A549 (cell line): ENCODE measurements around the gene EDN1. TPM values are rescaled to one million over a fixed set of nuclear protein-coding genes. Genes with fewer than 3 reads are reported as not detected.

Source experiments
- ATAC-seq, 2 experiments: fragments of 200-7000 bp in 1 of 2; fragments of >200 bp in 1 of 2; cut with Nextera tagmentation in 1 of 2; cut with Tn5 transposase in 1 of 2; 3 replicates each; pipeline versions ENCODE4 v1.8.0 to v1.9.1; 2018 to 2020; ENCODE audit warnings: mild to moderate bottlenecking in 1 of 2, moderate library complexity in 1 of 2
- CTCF ChIA-PET: fragments of 300-600 bp; sonication (Branson Sonifier 250); formaldehyde crosslinking; extraction: SDS; loops from one replicate; lab custom pipeline; 2021; ENCODE audit warnings: antibody characterized with exemption, inconsistent platforms; lab: Yijun Ruan, JAX
- POLR2A ChIA-PET: fragments of 350-600 bp; formaldehyde crosslinking; extraction: SDS; loops from one replicate; lab custom pipeline; 2021; ENCODE audit warnings: antibody characterized with exemption, inconsistent platforms; lab: Yijun Ruan, JAX
- DNase-seq, 2 experiments: peaks; one replicate each; pipeline versions ENCODE4 v3.0.0 to v3.0.0-alpha.2; 2011 to 2016; ENCODE audit warnings: low read depth in 1 of 2, low spot score in 1 of 2
- FAIRE-seq: peaks from 2 replicates; lab custom pipeline; 2011; peaks lifted over from hg19 to GRCh38; lab: Jason Lieb, UNC
- H3K27ac ChIP-seq, 2 experiments: fragments of >200 bp; sonication (Bioruptor Twin); formaldehyde crosslinking; 3 replicates each; pipeline ENCODE4 v1.5.1; 2016 to 2017
- H3K4me1 ChIP-seq: fragments of >200 bp; sonication (Bioruptor Twin); formaldehyde crosslinking; 3 replicates; pipeline ENCODE4 v1.6.1; 2016
- H3K4me2 ChIP-seq: fragments of >200 bp; sonication (Bioruptor Twin); formaldehyde crosslinking; 3 replicates; pipeline ENCODE4 v1.6.1; 2016
- H3K4me3 ChIP-seq: fragments of >200 bp; sonication (Bioruptor Twin); formaldehyde crosslinking; 3 replicates; pipeline ENCODE4 v1.5.1; 2016
- H3K9me3 ChIP-seq: fragments of >200 bp; sonication (Bioruptor Twin); formaldehyde crosslinking; 3 replicates; pipeline ENCODE4 v1.6.1; 2016
- BHLHE40 ChIP-seq: IDR thresholded peaks from 2 replicates; pipeline ENCODE4 v1.6.1; 2012; ENCODE audit warnings: low read depth, low read length, inconsistent platforms
- CHD4 ChIP-seq: fragments of 200-600 bp; sonication (generic); IDR thresholded peaks from 2 replicates; pipeline ENCODE4 v1.6.1; 2016; ENCODE audit warnings: antibody characterized with exemption, mild to moderate bottlenecking, borderline replicate concordance
- EHF ChIP-seq: fragments of 250-450 bp; sonication (Bioruptor Pico); IDR thresholded peaks from 2 replicates; pipeline ENCODE4 v1.5.0; 2020; ENCODE audit warnings: mild to moderate bottlenecking
- EP300 ChIP-seq, 2 experiments: fragments of >200 bp; sonication (Bioruptor Twin); formaldehyde crosslinking; IDR thresholded peaks; 2 replicates in 1 of 2; 3 replicates in 1 of 2; pipeline ENCODE4 v1.6.1; 2016 to 2017
- ESRRA ChIP-seq: fragments of 150-350 bp; IDR thresholded peaks from 2 replicates; pipeline ENCODE4 v1.6.1; 2014; ENCODE audit warnings: mild to moderate bottlenecking, low read length, borderline replicate concordance
- HOXA7 ChIP-seq: fragments of 250-450 bp; sonication (Bioruptor Pico); IDR thresholded peaks from 2 replicates; pipeline ENCODE4 v1.5.0; 2020; ENCODE audit warnings: mild to moderate bottlenecking, moderate library complexity
- HOXB13 ChIP-seq: fragments of 250-450 bp; sonication (Bioruptor Pico); IDR thresholded peaks from 2 replicates; pipeline ENCODE4 v1.5.0; 2020; ENCODE audit warnings: low read depth, mild to moderate bottlenecking, moderate library complexity
- HOXB5 ChIP-seq: fragments of 250-450 bp; sonication (Bioruptor Pico); IDR thresholded peaks from 2 replicates; pipeline ENCODE4 v1.5.0; 2020; ENCODE audit warnings: mild to moderate bottlenecking, moderate library complexity
- JUNB ChIP-seq: fragments of >200 bp; sonication (Bioruptor Twin); formaldehyde crosslinking; IDR thresholded peaks from 2 replicates; pipeline ENCODE4 v1.6.1; 2016
- MAZ ChIP-seq: fragments of 150-350 bp; IDR thresholded peaks from 2 replicates; pipeline ENCODE4 v1.6.1; 2014; ENCODE audit warnings: antibody characterized with exemption, low read depth, low read length, borderline replicate concordance
- MYC ChIP-seq: IDR thresholded peaks from 2 replicates; pipeline ENCODE4 v1.6.1; 2012; ENCODE audit warnings: mild to moderate bottlenecking, inconsistent platforms, low read length, improper control_type of control experiment, borderline replicate concordance
- NFE2L2 ChIP-seq: fragments of 150-350 bp; conservative IDR thresholded peaks from 2 replicates; pipeline ENCODE4 v1.6.1; 2014; ENCODE audit warnings: low read length
- NPAS2 ChIP-seq: fragments of 250-450 bp; sonication (Bioruptor Pico); IDR thresholded peaks from 2 replicates; pipeline ENCODE4 v1.8.0; 2022; ENCODE audit warnings: mild to moderate bottlenecking, moderate library complexity, borderline replicate concordance
- NR3C1 ChIP-seq: fragments of >200 bp; sonication (Bioruptor Twin); formaldehyde crosslinking; IDR thresholded peaks from 3 replicates; pipeline ENCODE4 v1.6.1; 2017
- SMC3 ChIP-seq: fragments of >200 bp; sonication (Bioruptor Twin); formaldehyde crosslinking; IDR thresholded peaks from 3 replicates; pipeline ENCODE4 v1.6.1; 2018; ENCODE audit warnings: inconsistent platforms
- TFCP2L1 ChIP-seq: fragments of 250-450 bp; sonication (Bioruptor Pico); IDR thresholded peaks from 2 replicates; pipeline ENCODE4 v1.5.0; 2021; ENCODE audit warnings: mild to moderate bottlenecking
- TP53 ChIP-seq: fragments of 250-450 bp; sonication (Bioruptor Pico); IDR thresholded peaks from 2 replicates; pipeline ENCODE4 v1.5.0; 2021; ENCODE audit warnings: mild to moderate bottlenecking, moderate library complexity
- ZFP36 ChIP-seq: fragments of 450-650 bp; IDR thresholded peaks from 2 replicates; pipeline ENCODE4 v1.6.1; 2014; ENCODE audit warnings: borderline replicate concordance; ENCODE audit not compliant: partially characterized antibody
- ZNF302 ChIP-seq: fragments of 250-450 bp; sonication (Bioruptor Pico); IDR thresholded peaks from 2 replicates; pipeline ENCODE4 v1.9.0; 2021; ENCODE audit warnings: inconsistent platforms, mild to moderate bottlenecking, moderate library complexity
- WGBS: methylation state at CpG from one replicate; pipeline ENCODE4 v1.1.6; 2017; ENCODE audit errors: missing lambda C conversion rate; 5-methylcytosine and 5-hydroxymethylcytosine counted together
- polyA plus RNA-seq, 4 experiments: library from polyadenylated mRNA; depleted of rRNA in 3 of 4; stranded (reverse); fragments of >200 nt; fragmentation: RNase III in 1 of 4; extraction: RNeasy Plus Mini Kit Qiagen cat#74134 plus additional on column Dnase treatment in 1 of 4; gene quantifications; 2 replicates in 3 of 4; 3 replicates in 1 of 4; pipeline ENCODE4 v1.2.3, GENCODE V29; 2011 to 2017
- TF ChIP-seq, protein P1 (sequence below): fragments of 450-650 bp; IDR thresholded peaks from 2 replicates; pipeline ENCODE4 v1.6.1; 2014; ENCODE audit warnings: antibody characterized with exemption
- TF ChIP-seq, protein P2 (sequence below): fragments of 250-450 bp; sonication (Bioruptor Pico); IDR thresholded peaks from 2 replicates; pipeline ENCODE4 v1.5.0; 2020; ENCODE audit warnings: low read depth, mild to moderate bottlenecking, moderate library complexity
- TF ChIP-seq, protein P3 (sequence below): fragments of 250-450 bp; sonication (Bioruptor Pico); IDR thresholded peaks from 2 replicates; pipeline ENCODE4 v1.5.0; 2021; ENCODE audit warnings: mild to moderate bottlenecking, moderate library complexity, borderline replicate concordance
- TF ChIP-seq, protein P4 (sequence below): fragments of 200-600 bp; sonication (generic); IDR thresholded peaks from 2 replicates; pipeline ENCODE4 v1.6.1; 2016; ENCODE audit warnings: antibody characterized with exemption, mild to moderate bottlenecking, moderate library complexity
- TF ChIP-seq, protein P5 (sequence below): fragments of >200 bp; sonication (Bioruptor Twin); formaldehyde crosslinking; IDR thresholded peaks from 3 replicates; pipeline ENCODE4 v1.5.1; 2016

The EDN1 gene
- polyA plus RNA-seq, 2 of the 4 experiments (the other 2 are of a cell fraction): 33.5 to 87.4 TPM

DNA sequence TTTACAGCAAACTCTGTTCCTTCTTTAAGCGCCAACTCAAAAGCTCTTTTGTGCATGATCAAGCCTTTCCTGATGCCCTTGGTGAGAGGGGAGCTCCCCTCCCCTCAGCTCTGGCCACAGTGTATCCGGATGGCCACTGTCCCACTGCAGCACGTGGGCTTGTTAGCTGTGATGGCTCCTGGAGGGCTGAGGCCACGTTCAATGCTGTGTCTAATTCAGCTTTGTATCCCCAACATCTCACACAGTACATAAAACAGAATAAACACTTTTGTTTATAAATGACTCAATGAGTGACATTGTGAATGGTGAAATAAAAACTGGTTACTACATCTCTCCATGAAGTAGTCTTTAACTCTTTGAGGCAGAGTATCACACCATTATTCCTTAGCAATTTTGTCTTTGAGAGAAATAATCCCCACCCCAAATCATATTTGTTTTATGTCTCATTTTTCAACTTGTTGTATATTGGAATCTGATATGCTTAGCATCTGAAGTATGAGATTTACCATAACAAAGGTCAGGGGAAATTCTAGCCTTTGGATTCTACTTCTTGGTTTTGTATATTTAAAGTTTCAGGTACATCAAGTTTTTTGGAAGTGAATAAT lies 44.5 kb downstream of the EDN1 start (continued):
- TF ChIP-seq, protein P1, sequence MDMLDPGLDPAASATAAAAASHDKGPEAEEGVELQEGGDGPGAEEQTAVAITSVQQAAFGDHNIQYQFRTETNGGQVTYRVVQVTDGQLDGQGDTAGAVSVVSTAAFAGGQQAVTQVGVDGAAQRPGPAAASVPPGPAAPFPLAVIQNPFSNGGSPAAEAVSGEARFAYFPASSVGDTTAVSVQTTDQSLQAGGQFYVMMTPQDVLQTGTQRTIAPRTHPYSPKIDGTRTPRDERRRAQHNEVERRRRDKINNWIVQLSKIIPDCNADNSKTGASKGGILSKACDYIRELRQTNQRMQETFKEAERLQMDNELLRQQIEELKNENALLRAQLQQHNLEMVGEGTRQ: no peak
- TF ChIP-seq CHD4 (no peak), SMC3 (0 out of 3 replicates have a peak, but pooled peaks have one; percentile 2), ZNF302 (no peak; the same call in 1 of the 2 replicates), TP53 (no peak), HOXB5 (CRISPR knock-in tag) (peak; percentile 63; the same call in 1 of the 2 replicates), NR3C1 (no peak), MYC (no peak), EP300 (IDR thresholded peaks at IDR 0.05) (no peak), EHF (CRISPR knock-in tag) (peak; percentile 84; the same call in 1 of the 2 replicates), HOXA7 (CRISPR knock-in tag) (no peak), ESRRA (no peak), MAZ (no peak), ZFP36 (no peak), NFE2L2 (no peak), HOXB13 (CRISPR knock-in tag) (no peak; the same call in 1 of the 2 replicates), BHLHE40 (no peak), TFCP2L1 (CRISPR knock-in tag) (no peak), JUNB (no peak)
- TF ChIP-seq, protein P2, sequence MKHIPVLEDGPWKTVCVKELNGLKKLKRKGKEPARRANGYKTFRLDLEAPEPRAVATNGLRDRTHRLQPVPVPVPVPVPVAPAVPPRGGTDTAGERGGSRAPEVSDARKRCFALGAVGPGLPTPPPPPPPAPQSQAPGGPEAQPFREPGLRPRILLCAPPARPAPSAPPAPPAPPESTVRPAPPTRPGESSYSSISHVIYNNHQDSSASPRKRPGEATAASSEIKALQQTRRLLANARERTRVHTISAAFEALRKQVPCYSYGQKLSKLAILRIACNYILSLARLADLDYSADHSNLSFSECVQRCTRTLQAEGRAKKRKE (CRISPR knock-in tag): peak; percentile 80; the same call in 1 of the 2 replicates
- TF ChIP-seq, protein P3, sequence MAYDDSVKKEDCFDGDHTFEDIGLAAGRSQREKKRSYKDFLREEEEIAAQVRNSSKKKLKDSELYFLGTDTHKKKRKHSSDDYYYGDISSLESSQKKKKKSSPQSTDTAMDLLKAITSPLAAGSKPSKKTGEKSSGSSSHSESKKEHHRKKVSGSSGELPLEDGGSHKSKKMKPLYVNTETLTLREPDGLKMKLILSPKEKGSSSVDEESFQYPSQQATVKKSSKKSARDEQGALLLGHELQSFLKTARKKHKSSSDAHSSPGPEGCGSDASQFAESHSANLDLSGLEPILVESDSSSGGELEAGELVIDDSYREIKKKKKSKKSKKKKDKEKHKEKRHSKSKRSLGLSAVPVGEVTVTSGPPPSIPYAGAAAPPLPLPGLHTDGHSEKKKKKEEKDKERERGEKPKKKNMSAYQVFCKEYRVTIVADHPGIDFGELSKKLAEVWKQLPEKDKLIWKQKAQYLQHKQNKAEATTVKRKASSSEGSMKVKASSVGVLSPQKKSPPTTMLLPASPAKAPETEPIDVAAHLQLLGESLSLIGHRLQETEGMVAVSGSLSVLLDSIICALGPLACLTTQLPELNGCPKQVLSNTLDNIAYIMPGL: no peak
- TF ChIP-seq, protein P4, sequence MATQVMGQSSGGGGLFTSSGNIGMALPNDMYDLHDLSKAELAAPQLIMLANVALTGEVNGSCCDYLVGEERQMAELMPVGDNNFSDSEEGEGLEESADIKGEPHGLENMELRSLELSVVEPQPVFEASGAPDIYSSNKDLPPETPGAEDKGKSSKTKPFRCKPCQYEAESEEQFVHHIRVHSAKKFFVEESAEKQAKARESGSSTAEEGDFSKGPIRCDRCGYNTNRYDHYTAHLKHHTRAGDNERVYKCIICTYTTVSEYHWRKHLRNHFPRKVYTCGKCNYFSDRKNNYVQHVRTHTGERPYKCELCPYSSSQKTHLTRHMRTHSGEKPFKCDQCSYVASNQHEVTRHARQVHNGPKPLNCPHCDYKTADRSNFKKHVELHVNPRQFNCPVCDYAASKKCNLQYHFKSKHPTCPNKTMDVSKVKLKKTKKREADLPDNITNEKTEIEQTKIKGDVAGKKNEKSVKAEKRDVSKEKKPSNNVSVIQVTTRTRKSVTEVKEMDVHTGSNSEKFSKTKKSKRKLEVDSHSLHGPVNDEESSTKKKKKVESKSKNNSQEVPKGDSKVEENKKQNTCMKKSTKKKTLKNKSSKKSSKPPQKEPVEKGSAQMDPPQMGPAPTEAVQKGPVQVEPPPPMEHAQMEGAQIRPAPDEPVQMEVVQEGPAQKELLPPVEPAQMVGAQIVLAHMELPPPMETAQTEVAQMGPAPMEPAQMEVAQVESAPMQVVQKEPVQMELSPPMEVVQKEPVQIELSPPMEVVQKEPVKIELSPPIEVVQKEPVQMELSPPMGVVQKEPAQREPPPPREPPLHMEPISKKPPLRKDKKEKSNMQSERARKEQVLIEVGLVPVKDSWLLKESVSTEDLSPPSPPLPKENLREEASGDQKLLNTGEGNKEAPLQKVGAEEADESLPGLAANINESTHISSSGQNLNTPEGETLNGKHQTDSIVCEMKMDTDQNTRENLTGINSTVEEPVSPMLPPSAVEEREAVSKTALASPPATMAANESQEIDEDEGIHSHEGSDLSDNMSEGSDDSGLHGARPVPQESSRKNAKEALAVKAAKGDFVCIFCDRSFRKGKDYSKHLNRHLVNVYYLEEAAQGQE: no peak

DNA sequence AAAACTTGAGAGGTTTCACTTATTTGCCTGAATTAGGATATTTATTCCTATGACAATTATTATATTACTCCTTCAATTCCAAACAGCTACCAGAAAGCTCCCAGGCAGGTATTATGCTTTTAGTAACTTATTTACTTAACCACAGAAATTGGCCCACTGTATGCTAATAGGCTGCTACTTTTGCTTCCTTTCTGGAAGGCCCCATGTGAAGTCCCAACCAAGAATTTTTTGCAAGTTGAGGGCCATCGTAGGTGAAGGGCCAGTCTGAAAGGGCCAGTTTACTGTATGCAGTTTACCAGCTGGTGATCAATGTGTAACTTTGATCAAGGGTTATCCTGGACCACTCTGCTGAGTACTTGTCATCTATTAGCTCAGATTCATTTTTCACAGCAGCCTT lies 45.0 kb downstream of the EDN1 start:
- Histone ChIP-seq H3K4me1 (peaks cover 70% of the 10 kb centered on the region), H3K4me3 (no peak overlapping the region), H3K9me3 (no peaks in the 10 kb centered on the region), H3K27ac (peak overlapping the region; percentile 95 to 98), H3K4me2 (peak overlapping the region; percentile 44; the same call in 2 of the 3 replicates)
- DNase-seq (no peak), FAIRE-seq (no peak), ATAC-seq (no peak)
- POLR2A ChIA-PET: no interaction called here
- CTCF ChIA-PET: interaction anchor here (1.3 to 1.6 kb wide), 2 partner anchors 25 to 147 kb away, joined by 4 to 7 read pairs; no protein-coding TSS in a partner anchor
- WGBS: 17% methylated on average over 1 of the region's 1 CpG
- TF ChIP-seq, protein P1: no peak
- TF ChIP-seq, protein P5, sequence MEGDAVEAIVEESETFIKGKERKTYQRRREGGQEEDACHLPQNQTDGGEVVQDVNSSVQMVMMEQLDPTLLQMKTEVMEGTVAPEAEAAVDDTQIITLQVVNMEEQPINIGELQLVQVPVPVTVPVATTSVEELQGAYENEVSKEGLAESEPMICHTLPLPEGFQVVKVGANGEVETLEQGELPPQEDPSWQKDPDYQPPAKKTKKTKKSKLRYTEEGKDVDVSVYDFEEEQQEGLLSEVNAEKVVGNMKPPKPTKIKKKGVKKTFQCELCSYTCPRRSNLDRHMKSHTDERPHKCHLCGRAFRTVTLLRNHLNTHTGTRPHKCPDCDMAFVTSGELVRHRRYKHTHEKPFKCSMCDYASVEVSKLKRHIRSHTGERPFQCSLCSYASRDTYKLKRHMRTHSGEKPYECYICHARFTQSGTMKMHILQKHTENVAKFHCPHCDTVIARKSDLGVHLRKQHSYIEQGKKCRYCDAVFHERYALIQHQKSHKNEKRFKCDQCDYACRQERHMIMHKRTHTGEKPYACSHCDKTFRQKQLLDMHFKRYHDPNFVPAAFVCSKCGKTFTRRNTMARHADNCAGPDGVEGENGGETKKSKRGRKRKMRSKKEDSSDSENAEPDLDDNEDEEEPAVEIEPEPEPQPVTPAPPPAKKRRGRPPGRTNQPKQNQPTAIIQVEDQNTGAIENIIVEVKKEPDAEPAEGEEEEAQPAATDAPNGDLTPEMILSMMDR: no peak
- TF ChIP-seq EHF (CRISPR knock-in tag) (peak; percentile 54; the same call in 1 of the 2 replicates), NPAS2 (CRISPR knock-in tag) (no peak), HOXB5 (CRISPR knock-in tag) (0 out of 2 replicates have a peak, but pooled peaks have one; percentile 29)
